WTC11 (cell line): ENCODE measurements around the gene CELSR1. TPM values are rescaled to one million over a fixed set of nuclear protein-coding genes. Genes with fewer than 3 reads are reported as not detected.

ENCODE experiments used
- ATAC-seq: fragments of 200-7000 bp; cut with Tn5 transposase; 2 replicates; pipeline ENCODE4 v1.10.0; 2021; ENCODE audit warnings: mild to moderate bottlenecking, moderate library complexity
- CTCF ChIA-PET: fragments of 300-600 bp; sonication (Branson Sonifier 250); formaldehyde crosslinking; loops from one replicate; lab custom pipeline; 2021; ENCODE audit warnings: antibody characterized with exemption; lab: Charles Lee
- POLR2A ChIA-PET: fragments of 350-600 bp; sonication (Branson Sonifier 250); formaldehyde crosslinking; loops from one replicate; lab custom pipeline; 2021; ENCODE audit warnings: antibody characterized with exemption; lab: Charles Lee
- DNase-seq: peaks from one replicate; pipeline ENCODE4 v3.0.0; 2021; ENCODE audit warnings: low spot score
- H3K27ac Mint-ChIP-seq: 2 replicates; pipeline ENCODE4 v1.8.0; 2021; ENCODE audit warnings: mixed read lengths
- H3K27me3 Mint-ChIP-seq: 2 replicates; pipeline ENCODE4 v1.8.0; 2021; ENCODE audit warnings: low read depth, mild to moderate bottlenecking, moderate library complexity, mixed read lengths
- H3K36me3 Mint-ChIP-seq: 2 replicates; pipeline ENCODE4 v1.8.0; 2021; ENCODE audit warnings: mixed read lengths
- H3K4me1 Mint-ChIP-seq: 2 replicates; pipeline ENCODE4 v1.8.0; 2022; ENCODE audit warnings: mixed read lengths
- H3K4me3 Mint-ChIP-seq: 2 replicates; pipeline ENCODE4 v1.8.0; 2021; ENCODE audit warnings: mild to moderate bottlenecking, moderate library complexity, mixed read lengths
- H3K9me3 Mint-ChIP-seq: 2 replicates; pipeline ENCODE4 v1.8.0; 2021; ENCODE audit warnings: mixed read lengths
- ELF4 ChIP-seq: sonication (generic); formaldehyde crosslinking; IDR thresholded peaks from 2 replicates; pipeline ENCODE4 v1.8.1; 2022; ENCODE audit warnings: low read depth, mild to moderate bottlenecking, moderate library complexity, missing genetic modification reagents
- GTF2I ChIP-seq: fragments of 250-450 bp; sonication (Bioruptor Pico); conservative IDR thresholded peaks from 2 replicates; pipeline ENCODE4 v1.4.0; 2021; ENCODE audit warnings: mild to moderate bottlenecking
- NFATC4 ChIP-seq: fragments of 250-450 bp; sonication (Bioruptor Pico); IDR thresholded peaks from 2 replicates; pipeline ENCODE4 v1.9.0; 2021; ENCODE audit warnings: mild to moderate bottlenecking
- SP1 ChIP-seq: sonication (generic); formaldehyde crosslinking; conservative IDR thresholded peaks from 2 replicates; pipeline ENCODE4 v1.8.1; 2022; ENCODE audit warnings: missing genetic modification reagents
- ZBTB21 ChIP-seq: sonication (generic); formaldehyde crosslinking; IDR thresholded peaks from 2 replicates; pipeline ENCODE4 v1.8.1; 2023; ENCODE audit warnings: mild to moderate bottlenecking, missing genetic modification reagents, borderline replicate concordance
- ZNF121 ChIP-seq: sonication (generic); formaldehyde crosslinking; IDR thresholded peaks from 2 replicates; pipeline ENCODE4 v1.8.0; 2023; ENCODE audit warnings: missing genetic modification reagents
- ZNF396 ChIP-seq: fragments of 250-450 bp; sonication (Bioruptor Pico); IDR thresholded peaks from 2 replicates; pipeline ENCODE4 v1.8.0; 2021; ENCODE audit warnings: mild to moderate bottlenecking, moderate library complexity, borderline replicate concordance
- total RNA-seq: library from RNA; stranded (reverse); gene quantifications from 3 replicates; pipeline ENCODE4 v1.2.3, GENCODE V29; 2021
- TF ChIP-seq, protein P1 (sequence below): sonication (generic); formaldehyde crosslinking; IDR thresholded peaks from 2 replicates; pipeline ENCODE4 v1.8.1; 2022; ENCODE audit warnings: low read depth, missing genetic modification reagents, borderline replicate concordance
- TF ChIP-seq, protein P2 (sequence below): sonication (generic); formaldehyde crosslinking; IDR thresholded peaks from 2 replicates; pipeline ENCODE4 v1.8.1; 2022; ENCODE audit warnings: mild to moderate bottlenecking, moderate library complexity, missing genetic modification reagents
- TF ChIP-seq, protein P3 (sequence below): sonication (generic); formaldehyde crosslinking; conservative IDR thresholded peaks from 2 replicates; pipeline ENCODE4 v1.8.1; 2023; ENCODE audit warnings: mild to moderate bottlenecking, low read depth, missing genetic modification reagents, moderate library complexity
- TF ChIP-seq, protein P4 (sequence below): sonication (generic); formaldehyde crosslinking; IDR thresholded peaks from 2 replicates; pipeline ENCODE4 v1.8.1; 2023; ENCODE audit warnings: mild to moderate bottlenecking, missing genetic modification reagents, moderate library complexity
- TF ChIP-seq, protein P5 (sequence below): fragments of 250-450 bp; sonication (Bioruptor Pico); IDR thresholded peaks from 2 replicates; pipeline ENCODE4 v1.9.0; 2021; ENCODE audit warnings: moderate library complexity, mild to moderate bottlenecking, inconsistent platforms, borderline replicate concordance
- TF ChIP-seq, protein P6 (sequence below): sonication (generic); formaldehyde crosslinking; IDR thresholded peaks from 2 replicates; pipeline ENCODE4 v1.8.0; 2022; ENCODE audit warnings: mild to moderate bottlenecking, missing genetic modification reagents
- TF ChIP-seq, protein P7 (sequence below): sonication (generic); formaldehyde crosslinking; IDR thresholded peaks from 2 replicates; pipeline ENCODE4 v1.8.0; 2022; ENCODE audit warnings: missing genetic modification reagents
- TF ChIP-seq, protein P8 (sequence below): fragments of 250-450 bp; sonication (Bioruptor Pico); IDR thresholded peaks from 2 replicates; pipeline ENCODE4 v2.1.2; 2022; ENCODE audit warnings: mild to moderate bottlenecking, moderate library complexity
- TF ChIP-seq, protein P9 (sequence below): sonication (generic); formaldehyde crosslinking; IDR thresholded peaks from 2 replicates; pipeline ENCODE4 v1.8.1; 2022; ENCODE audit warnings: low read depth, mild to moderate bottlenecking, moderate library complexity, missing genetic modification reagents, borderline replicate concordance

The CELSR1 gene
- total RNA-seq, 1 experiment from 2014 or later = 16.8 TPM

DNA sequence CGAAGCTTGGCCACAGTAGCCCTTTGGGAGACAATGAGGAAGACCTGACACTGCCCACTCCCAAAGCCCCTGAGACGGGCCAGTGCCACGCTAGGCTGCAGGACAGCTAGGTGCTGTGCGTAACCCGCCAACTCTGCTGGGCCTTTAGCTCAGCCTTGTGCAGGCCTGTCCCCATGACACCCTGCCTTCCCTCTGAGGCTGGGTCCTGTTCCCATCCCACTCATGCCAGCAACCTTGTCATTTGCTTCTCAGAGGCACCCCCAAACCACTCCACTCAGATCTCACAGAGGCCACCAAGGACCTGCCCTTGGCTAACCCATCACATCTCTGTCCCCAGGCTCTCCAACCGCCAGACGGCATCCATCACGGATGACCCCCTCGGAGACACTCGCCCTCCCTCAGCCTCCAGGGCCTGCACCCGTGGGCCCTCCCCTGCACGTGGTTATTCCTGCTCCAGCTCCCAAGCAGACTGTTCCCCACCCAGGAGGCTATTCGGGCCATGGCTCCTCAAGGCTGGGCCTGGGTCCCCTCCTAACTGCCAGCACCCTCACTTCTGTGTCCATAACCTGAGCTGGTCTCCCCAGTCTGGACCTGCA, 11.1 kb downstream of the CELSR1 start:
- POLR2A ChIA-PET = no interaction called here
- ATAC-seq = no peak
- CTCF ChIA-PET = interaction anchor here (1.7 kb wide), 1 partner anchor 159 kb away, joined by 7 read pairs; no protein-coding TSS in a partner anchor
- TF ChIP-seq, protein P1, sequence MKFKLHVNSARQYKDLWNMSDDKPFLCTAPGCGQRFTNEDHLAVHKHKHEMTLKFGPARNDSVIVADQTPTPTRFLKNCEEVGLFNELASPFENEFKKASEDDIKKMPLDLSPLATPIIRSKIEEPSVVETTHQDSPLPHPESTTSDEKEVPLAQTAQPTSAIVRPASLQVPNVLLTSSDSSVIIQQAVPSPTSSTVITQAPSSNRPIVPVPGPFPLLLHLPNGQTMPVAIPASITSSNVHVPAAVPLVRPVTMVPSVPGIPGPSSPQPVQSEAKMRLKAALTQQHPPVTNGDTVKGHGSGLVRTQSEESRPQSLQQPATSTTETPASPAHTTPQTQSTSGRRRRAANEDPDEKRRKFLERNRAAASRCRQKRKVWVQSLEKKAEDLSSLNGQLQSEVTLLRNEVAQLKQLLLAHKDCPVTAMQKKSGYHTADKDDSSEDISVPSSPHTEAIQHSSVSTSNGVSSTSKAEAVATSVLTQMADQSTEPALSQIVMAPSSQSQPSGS (CRISPR knock-in tag) = no peak
- TF ChIP-seq, protein P2, sequence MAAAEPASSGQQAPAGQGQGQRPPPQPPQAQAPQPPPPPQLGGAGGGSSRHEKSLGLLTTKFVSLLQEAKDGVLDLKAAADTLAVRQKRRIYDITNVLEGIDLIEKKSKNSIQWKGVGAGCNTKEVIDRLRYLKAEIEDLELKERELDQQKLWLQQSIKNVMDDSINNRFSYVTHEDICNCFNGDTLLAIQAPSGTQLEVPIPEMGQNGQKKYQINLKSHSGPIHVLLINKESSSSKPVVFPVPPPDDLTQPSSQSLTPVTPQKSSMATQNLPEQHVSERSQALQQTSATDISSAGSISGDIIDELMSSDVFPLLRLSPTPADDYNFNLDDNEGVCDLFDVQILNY (CRISPR knock-in tag) = no peak
- TF ChIP-seq, protein P3, sequence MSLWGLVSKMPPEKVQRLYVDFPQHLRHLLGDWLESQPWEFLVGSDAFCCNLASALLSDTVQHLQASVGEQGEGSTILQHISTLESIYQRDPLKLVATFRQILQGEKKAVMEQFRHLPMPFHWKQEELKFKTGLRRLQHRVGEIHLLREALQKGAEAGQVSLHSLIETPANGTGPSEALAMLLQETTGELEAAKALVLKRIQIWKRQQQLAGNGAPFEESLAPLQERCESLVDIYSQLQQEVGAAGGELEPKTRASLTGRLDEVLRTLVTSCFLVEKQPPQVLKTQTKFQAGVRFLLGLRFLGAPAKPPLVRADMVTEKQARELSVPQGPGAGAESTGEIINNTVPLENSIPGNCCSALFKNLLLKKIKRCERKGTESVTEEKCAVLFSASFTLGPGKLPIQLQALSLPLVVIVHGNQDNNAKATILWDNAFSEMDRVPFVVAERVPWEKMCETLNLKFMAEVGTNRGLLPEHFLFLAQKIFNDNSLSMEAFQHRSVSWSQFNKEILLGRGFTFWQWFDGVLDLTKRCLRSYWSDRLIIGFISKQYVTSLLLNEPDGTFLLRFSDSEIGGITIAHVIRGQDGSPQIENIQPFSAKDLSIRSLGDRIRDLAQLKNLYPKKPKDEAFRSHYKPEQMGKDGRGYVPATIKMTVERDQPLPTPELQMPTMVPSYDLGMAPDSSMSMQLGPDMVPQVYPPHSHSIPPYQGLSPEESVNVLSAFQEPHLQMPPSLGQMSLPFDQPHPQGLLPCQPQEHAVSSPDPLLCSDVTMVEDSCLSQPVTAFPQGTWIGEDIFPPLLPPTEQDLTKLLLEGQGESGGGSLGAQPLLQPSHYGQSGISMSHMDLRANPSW = no peak
- TF ChIP-seq SP1 (CRISPR knock-in tag) (no peak), GTF2I (CRISPR knock-in tag) (no peak), ZNF121 (CRISPR knock-in tag) (no peak), ELF4 (no peak), ZBTB21 (CRISPR knock-in tag) (no peak), NFATC4 (no peak), ZNF396 (CRISPR knock-in tag) (no peak)
- TF ChIP-seq, protein P4, sequence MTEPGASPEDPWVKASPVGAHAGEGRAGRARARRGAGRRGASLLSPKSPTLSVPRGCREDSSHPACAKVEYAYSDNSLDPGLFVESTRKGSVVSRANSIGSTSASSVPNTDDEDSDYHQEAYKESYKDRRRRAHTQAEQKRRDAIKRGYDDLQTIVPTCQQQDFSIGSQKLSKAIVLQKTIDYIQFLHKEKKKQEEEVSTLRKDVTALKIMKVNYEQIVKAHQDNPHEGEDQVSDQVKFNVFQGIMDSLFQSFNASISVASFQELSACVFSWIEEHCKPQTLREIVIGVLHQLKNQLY = no peak
- TF ChIP-seq, protein P5, sequence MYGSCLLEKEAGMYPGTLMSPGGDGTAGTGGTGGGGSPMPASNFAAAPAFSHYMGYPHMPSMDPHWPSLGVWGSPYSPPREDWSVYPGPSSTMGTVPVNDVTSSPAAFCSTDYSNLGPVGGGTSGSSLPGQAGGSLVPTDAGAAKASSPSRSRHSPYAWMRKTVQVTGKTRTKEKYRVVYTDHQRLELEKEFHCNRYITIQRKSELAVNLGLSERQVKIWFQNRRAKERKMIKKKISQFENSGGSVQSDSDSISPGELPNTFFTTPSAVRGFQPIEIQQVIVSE (CRISPR knock-in tag) = no peak
- TF ChIP-seq, protein P6, sequence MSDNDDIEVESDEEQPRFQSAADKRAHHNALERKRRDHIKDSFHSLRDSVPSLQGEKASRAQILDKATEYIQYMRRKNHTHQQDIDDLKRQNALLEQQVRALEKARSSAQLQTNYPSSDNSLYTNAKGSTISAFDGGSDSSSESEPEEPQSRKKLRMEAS (CRISPR knock-in tag) = no peak
- TF ChIP-seq, protein P7, sequence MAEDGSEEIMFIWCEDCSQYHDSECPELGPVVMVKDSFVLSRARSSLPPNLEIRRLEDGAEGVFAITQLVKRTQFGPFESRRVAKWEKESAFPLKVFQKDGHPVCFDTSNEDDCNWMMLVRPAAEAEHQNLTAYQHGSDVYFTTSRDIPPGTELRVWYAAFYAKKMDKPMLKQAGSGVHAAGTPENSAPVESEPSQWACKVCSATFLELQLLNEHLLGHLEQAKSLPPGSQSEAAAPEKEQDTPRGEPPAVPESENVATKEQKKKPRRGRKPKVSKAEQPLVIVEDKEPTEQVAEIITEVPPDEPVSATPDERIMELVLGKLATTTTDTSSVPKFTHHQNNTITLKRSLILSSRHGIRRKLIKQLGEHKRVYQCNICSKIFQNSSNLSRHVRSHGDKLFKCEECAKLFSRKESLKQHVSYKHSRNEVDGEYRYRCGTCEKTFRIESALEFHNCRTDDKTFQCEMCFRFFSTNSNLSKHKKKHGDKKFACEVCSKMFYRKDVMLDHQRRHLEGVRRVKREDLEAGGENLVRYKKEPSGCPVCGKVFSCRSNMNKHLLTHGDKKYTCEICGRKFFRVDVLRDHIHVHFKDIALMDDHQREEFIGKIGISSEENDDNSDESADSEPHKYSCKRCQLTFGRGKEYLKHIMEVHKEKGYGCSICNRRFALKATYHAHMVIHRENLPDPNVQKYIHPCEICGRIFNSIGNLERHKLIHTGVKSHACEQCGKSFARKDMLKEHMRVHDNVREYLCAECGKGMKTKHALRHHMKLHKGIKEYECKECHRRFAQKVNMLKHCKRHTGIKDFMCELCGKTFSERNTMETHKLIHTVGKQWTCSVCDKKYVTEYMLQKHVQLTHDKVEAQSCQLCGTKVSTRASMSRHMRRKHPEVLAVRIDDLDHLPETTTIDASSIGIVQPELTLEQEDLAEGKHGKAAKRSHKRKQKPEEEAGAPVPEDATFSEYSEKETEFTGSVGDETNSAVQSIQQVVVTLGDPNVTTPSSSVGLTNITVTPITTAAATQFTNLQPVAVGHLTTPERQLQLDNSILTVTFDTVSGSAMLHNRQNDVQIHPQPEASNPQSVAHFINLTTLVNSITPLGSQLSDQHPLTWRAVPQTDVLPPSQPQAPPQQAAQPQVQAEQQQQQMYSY = no peak
- TF ChIP-seq, protein P8, sequence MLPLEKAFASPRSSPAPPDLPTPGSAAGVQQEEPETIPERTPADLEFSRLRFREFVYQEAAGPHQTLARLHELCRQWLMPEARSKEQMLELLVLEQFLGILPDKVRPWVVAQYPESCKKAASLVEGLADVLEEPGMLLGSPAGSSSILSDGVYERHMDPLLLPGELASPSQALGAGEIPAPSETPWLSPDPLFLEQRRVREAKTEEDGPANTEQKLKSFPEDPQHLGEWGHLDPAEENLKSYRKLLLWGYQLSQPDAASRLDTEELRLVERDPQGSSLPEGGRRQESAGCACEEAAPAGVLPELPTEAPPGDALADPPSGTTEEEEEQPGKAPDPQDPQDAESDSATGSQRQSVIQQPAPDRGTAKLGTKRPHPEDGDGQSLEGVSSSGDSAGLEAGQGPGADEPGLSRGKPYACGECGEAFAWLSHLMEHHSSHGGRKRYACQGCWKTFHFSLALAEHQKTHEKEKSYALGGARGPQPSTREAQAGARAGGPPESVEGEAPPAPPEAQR = no peak
- TF ChIP-seq, protein P9, sequence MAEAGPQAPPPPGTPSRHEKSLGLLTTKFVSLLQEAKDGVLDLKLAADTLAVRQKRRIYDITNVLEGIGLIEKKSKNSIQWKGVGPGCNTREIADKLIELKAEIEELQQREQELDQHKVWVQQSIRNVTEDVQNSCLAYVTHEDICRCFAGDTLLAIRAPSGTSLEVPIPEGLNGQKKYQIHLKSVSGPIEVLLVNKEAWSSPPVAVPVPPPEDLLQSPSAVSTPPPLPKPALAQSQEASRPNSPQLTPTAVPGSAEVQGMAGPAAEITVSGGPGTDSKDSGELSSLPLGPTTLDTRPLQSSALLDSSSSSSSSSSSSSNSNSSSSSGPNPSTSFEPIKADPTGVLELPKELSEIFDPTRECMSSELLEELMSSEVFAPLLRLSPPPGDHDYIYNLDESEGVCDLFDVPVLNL (CRISPR knock-in tag) = no peak
- TF ChIP-seq, all 79 proteins: peak for 0
- Mint-ChIP-seq H3K4me3 (no peak overlapping the region), H3K27me3 (no peaks in the 10 kb centered on the region), H3K27ac (peak overlapping the region; percentile 30; the same call in 1 of the 2 replicates), H3K36me3 (peaks cover 8% of the 10 kb centered on the region), H3K4me1 (peaks cover 12% of the 10 kb centered on the region; the same call in 1 of the 2 replicates), H3K9me3 (no peaks in the 10 kb centered on the region)
- DNase-seq = no peak
